Measurements from ENCODE around the gene VWCE.

Gene VWCE

DNA sequence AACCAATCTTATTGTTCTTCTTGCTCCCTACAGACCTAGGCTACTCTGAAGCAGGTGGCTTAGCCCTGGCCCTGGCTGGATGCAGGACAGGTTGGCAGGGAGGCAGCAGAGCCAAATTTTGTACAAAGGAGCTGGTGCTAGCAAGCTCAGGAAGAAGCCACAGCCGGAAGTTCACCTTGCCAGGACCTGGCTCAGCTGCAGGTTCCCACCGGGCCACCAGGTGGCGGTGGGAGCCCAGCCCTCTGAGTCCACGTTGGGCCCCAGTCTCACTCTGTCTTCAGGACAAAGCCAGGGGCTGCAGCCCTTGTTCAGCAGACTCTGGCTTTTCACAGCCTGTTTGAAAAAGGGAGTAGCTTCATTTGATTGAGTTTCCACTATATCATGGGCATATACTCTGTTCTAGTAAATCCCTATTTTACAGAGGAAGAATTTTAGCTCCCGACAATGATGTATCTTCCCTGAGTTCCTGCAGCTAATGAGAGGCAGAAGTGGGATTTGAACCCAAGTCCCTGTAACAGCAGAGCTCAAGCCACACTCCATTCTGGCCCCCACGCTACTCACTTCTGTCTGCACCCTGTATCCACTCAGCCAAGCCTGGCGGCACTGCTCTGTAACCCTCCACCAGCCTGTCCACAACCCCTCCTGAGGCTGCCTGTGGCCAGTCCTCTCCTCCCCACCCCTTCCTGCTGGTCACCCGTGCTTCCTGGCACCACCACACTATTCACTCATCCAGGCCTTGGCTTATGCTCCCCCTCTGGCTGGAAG is 41.2 kb upstream of the VWCE start:
- Histone ChIP-seq H3K9ac (ENCODE audit: low read depth in 1 of 2, low read length in 2 of 2) (peak overlapping the region; percentile 48 to 96), H3K4me3 (ENCODE audit: low read depth in 1 of 2, low read length in 2 of 2) (peak overlapping the region; percentile 57 to 97), H3K27me3 (ENCODE audit: control insufficient read depth in 1 of 2, insufficient read depth in 2 of 2, low read length in 2 of 2) (no peaks in the 10 kb centered on the region), H3K4me1 (ENCODE audit: control insufficient read depth in 1 of 2, insufficient read depth in 2 of 2, low read length in 2 of 2) (peaks cover 35 to 43% of the 10 kb centered on the region in 2 donors), H3K27ac (ENCODE audit: low read depth, low read length) (no peak overlapping the region), H3K9me3 (ENCODE audit: control insufficient read depth in 1 of 2, low read length in 2 of 2) (no peaks in the 10 kb centered on the region), H3K36me3 (ENCODE audit: control insufficient read depth in 1 of 2, insufficient read depth in 2 of 2, low read length in 2 of 2) (peaks cover 19 to 38% of the 10 kb centered on the region in 2 donors)

DNA sequence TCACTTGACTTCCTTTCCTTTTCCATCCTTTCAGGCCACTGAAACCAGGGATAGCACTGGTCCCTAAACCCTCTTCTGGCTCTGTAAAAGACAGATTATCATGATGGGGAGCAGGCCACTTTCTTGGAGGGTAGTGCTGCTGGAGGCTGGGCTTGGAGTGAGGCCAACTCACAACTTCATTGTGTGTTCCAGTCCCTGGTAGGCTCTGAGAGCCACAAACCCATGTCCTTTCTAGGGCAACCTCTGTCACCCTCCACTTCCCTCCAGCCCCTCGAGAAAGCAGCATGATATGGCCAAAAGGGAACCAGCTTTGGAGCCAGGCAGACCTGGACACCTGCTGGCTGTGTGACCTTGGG is 40.2 kb upstream of the VWCE start:
- Histone ChIP-seq H3K4me3 (ENCODE audit: low read depth in 1 of 2, low read length in 2 of 2) (peak overlapping the region; percentile 95 to 97), H3K9me3 (ENCODE audit: control insufficient read depth in 1 of 2, low read length in 2 of 2) (no peaks in the 10 kb centered on the region), H3K36me3 (ENCODE audit: control insufficient read depth in 1 of 2, insufficient read depth in 2 of 2, low read length in 2 of 2) (peaks cover 14 to 30% of the 10 kb centered on the region in 2 donors), H3K27me3 (ENCODE audit: control insufficient read depth in 1 of 2, insufficient read depth in 2 of 2, low read length in 2 of 2) (no peaks in the 10 kb centered on the region), H3K4me1 (ENCODE audit: control insufficient read depth in 1 of 2, insufficient read depth in 2 of 2, low read length in 2 of 2) (peaks cover 41 to 49% of the 10 kb centered on the region in 2 donors), H3K27ac (ENCODE audit: low read depth, low read length) (peak overlapping the region; percentile 23), H3K9ac (ENCODE audit: low read depth in 1 of 2, low read length in 2 of 2) (peak overlapping the region; percentile 58 to 96)

DNA sequence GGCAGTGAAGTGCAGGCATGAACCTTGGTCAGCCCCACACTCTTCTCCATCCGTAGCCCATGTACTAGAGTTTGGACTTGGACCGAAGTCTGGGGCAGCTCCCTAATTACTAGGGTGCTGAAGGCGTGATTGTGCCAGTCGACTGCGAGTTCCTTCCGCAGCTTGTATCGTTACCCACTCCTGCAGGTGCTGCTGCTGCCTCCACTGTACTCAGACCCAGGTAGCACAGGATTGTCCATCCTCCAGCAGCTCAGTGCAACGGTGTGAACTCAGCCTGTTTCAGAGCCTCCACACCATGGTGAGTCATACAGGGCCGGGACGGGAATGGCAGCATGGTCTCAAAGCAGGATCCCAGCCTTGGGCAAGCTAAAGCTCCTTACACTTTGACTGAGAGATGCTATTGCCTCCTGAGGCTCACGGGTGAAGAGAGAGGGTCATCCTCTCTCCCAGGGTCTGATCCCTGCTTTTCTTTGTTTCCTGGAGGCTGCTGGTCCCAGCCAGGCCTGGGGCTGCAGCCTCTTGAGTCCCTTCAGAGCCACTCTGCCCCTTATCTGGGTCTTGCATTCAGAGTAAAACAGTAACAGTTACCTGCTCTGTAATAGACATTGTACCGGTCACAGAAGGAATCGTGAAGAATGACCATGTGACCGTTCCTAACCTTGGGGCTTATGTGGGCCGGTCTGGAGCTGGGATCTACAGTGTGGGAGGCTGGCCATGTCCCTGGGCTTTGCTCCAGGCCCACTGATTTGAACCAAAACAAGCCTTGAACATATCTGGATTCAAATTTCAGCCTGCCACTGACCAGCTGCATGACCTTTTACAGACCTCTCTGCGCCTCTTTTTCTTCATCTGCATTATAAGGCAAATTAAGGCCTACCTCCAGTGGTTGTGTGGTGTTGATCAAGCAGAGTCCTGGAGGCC is 39.6 kb upstream of the VWCE start:
- Histone ChIP-seq H3K4me1 (ENCODE audit: control insufficient read depth in 1 of 2, insufficient read depth in 2 of 2, low read length in 2 of 2) (peaks cover 41 to 49% of the 10 kb centered on the region in 2 donors), H3K27me3 (ENCODE audit: control insufficient read depth in 1 of 2, insufficient read depth in 2 of 2, low read length in 2 of 2) (no peaks in the 10 kb centered on the region), H3K4me3 (ENCODE audit: low read depth in 1 of 2, low read length in 2 of 2) (peak overlapping the region; percentile 95 to 97), H3K36me3 (ENCODE audit: control insufficient read depth in 1 of 2, insufficient read depth in 2 of 2, low read length in 2 of 2) (peaks cover 16 to 34% of the 10 kb centered on the region in 2 donors), H3K27ac (ENCODE audit: low read depth, low read length) (peak overlapping the region; percentile 53), H3K9ac (ENCODE audit: low read depth in 1 of 2, low read length in 2 of 2) (peak overlapping the region; percentile 58 to 96), H3K9me3 (ENCODE audit: control insufficient read depth in 1 of 2, low read length in 2 of 2) (no peaks in the 10 kb centered on the region)

DNA sequence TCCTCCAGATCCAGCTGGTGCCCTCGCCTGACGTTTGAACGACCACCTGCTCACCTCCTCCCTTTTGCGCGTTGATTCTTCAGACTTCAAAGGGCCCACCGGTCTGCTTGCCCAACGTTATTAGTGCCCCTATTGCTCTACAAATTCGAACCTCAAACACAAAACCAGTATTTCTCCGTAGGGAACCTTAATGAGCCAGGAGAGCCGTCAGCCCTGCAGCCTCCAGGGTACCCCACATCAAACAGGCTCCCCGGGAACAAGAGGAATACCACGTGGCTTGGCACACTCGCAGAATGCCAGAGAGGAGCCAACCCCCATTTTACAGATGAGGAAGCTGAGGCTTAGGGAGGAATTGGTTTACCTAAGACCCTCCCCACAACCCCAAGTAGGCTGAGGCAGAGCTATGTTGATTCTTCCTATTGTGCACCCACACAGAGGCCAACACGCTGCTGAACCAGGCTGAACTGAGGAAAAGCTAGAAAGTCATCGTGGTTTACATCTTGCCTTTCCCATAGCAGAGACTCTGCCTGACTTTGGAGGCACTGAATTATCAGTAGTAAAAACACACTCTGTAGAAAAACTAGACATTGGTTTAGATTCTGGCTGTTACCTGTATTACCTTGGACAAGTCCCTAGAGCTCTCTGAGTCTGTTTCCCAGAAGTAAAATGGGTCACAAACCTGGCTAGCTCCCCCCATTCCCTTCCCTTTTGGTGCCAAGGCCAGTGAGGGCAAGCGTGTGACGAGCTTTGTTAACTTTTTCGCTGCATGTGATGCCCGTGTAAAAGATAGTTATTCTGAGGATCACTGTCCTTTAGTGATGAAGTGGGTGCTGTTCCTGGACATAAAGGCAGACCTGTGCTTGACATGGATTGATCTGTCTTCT is 38.7 kb upstream of the VWCE start:
- Histone ChIP-seq H3K4me1 (ENCODE audit: control insufficient read depth in 1 of 2, insufficient read depth in 2 of 2, low read length in 2 of 2) (peaks cover 41 to 49% of the 10 kb centered on the region in 2 donors), H3K9me3 (ENCODE audit: control insufficient read depth in 1 of 2, low read length in 2 of 2) (no peaks in the 10 kb centered on the region), H3K27ac (ENCODE audit: low read depth, low read length) (peak overlapping the region; percentile 83), H3K27me3 (ENCODE audit: control insufficient read depth in 1 of 2, insufficient read depth in 2 of 2, low read length in 2 of 2) (no peaks in the 10 kb centered on the region), H3K9ac (ENCODE audit: low read depth in 1 of 2, low read length in 2 of 2) (peak overlapping the region; percentile 96 to 99), H3K4me3 (ENCODE audit: low read depth in 1 of 2, low read length in 2 of 2) (peak overlapping the region; percentile 95 to 97), H3K36me3 (ENCODE audit: control insufficient read depth in 1 of 2, insufficient read depth in 2 of 2, low read length in 2 of 2) (peaks cover 22 to 35% of the 10 kb centered on the region in 2 donors)

DNA sequence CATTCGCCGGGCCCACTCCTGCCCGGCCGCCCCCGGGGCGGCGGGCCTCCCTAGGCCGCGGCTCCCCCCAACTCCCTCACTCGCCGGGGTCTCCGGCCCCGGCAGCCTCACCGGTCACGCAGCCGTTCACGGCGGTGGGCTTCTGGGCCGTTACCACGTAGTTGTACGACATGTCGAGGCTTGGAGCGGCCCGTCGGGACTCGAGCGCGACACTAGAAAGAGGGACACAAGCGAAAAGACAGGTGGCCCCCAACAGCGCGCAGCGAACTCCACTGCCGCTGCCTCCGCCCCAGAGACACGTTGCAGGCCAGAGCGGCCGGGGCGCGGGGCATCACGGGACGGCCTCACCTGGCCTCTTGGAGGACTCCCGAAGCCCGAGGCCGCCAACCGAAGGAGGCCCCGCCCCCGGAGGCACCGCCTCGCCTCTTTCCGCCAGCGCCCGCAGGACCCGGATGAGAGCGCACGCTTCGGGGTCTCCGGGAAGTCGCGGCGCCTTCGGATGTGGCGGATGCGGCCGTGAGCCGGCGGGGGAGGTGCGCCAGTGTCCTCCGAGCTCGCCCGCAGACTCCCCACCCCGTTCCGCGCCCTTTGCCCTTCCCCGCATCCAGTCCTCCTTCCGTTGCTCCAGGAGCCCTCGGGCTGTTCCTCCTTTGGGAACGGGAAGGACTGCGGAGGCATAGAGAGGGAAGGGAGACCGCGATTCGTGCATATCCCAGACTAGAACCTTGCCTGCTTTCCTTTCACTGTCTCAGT is 37.9 kb upstream of the VWCE start, which contains the start of the genes DDB1 and TKFC:
Gene DDB1 (minus strand): TSS at position 309 of the 753 bp plus-strand sequence. CDS start 137 bp downstream, at position 172.
Gene TKFC (plus strand): TSS at position 432 of the 753 bp plus-strand sequence. CDS start 1,501 bp downstream, outside the sequence.
- H3K4me1 ChIP-seq (ENCODE audit: control insufficient read depth in 1 of 2, insufficient read depth in 2 of 2, low read length in 2 of 2): peaks cover 41 to 49% of the 10 kb centered on the region in 2 donors
- H3K27me3 ChIP-seq (ENCODE audit: control insufficient read depth in 1 of 2, insufficient read depth in 2 of 2, low read length in 2 of 2): no peaks in the 10 kb centered on the region
- H3K9me3 ChIP-seq (ENCODE audit: control insufficient read depth in 1 of 2, low read length in 2 of 2): no peaks in the 10 kb centered on the region
- peak within 1 kb of the TSS; percentile 95 to 97 for H3K4me3 ChIP-seq (ENCODE audit: low read depth in 1 of 2, low read length in 2 of 2)
- peak within 1 kb of the TSS; percentile 96 to 99 for H3K9ac ChIP-seq (ENCODE audit: low read depth in 1 of 2, low read length in 2 of 2)
- peak within 1 kb of the TSS; percentile 83 for H3K27ac ChIP-seq (ENCODE audit: low read depth, low read length)
- peaks cover 18 to 35% of the 10 kb centered on the region in 2 donors for H3K36me3 ChIP-seq (ENCODE audit: control insufficient read depth in 1 of 2, insufficient read depth in 2 of 2, low read length in 2 of 2)

DNA sequence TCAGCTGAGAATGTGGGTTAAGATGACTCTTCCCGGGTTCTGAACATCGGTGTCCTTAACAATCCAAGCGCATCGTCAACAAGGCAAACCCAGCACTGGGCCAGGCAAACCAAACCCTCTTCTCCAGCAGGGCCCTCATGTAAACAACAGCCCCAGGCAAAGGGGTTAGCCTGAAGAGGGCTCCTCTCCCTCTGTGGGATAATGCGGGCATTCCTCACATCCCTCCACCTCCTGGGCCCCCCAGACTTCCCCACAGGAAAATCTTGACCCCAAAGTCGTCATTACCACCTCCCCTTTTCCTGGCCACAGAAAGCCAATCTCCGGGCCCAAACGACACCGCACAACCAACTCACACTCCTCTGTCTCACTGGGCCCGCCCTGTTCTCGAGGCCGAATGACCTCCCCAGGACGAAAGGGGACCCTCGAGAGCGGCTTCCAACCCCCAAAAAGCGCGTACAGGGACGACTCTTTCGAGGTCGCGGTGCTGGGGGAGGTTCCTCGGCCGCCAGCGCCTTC is 37.2 kb upstream of the VWCE start:
- Histone ChIP-seq H3K27ac (ENCODE audit: low read depth, low read length) (peak overlapping the region; percentile 83), H3K9ac (ENCODE audit: low read depth in 1 of 2, low read length in 2 of 2) (peak overlapping the region; percentile 96 to 99), H3K27me3 (ENCODE audit: control insufficient read depth in 1 of 2, insufficient read depth in 2 of 2, low read length in 2 of 2) (no peaks in the 10 kb centered on the region), H3K9me3 (ENCODE audit: control insufficient read depth in 1 of 2, low read length in 2 of 2) (no peaks in the 10 kb centered on the region), H3K4me3 (ENCODE audit: low read depth in 1 of 2, low read length in 2 of 2) (peak overlapping the region; percentile 95 to 97), H3K36me3 (ENCODE audit: control insufficient read depth in 1 of 2, insufficient read depth in 2 of 2, low read length in 2 of 2) (peaks cover 14 to 36% of the 10 kb centered on the region in 2 donors), H3K4me1 (ENCODE audit: control insufficient read depth in 1 of 2, insufficient read depth in 2 of 2, low read length in 2 of 2) (peaks cover 41 to 49% of the 10 kb centered on the region in 2 donors)

DNA sequence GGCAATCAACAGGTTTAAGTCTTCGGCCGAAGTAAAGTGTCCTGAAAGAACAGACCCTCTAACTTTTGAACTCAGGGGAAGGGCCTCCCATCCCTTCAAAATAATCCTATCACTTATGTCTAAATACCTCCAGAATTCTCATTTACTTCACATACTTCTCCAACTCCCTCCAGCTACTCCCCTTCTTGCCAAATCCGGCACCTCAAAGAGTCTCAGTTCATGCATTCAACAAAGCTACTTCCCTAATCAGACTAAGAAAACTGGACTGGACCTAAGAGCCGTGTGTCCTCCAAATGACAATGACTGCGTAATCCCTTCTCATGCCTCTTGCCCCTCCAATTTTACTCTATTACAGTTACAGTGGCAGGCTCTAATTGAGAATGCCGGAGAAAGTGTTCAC is 36.5 kb upstream of the VWCE start:
- Histone ChIP-seq H3K9me3 (ENCODE audit: control insufficient read depth in 1 of 2, low read length in 2 of 2) (no peaks in the 10 kb centered on the region), H3K27ac (ENCODE audit: low read depth, low read length) (no peak overlapping the region), H3K27me3 (ENCODE audit: control insufficient read depth in 1 of 2, insufficient read depth in 2 of 2, low read length in 2 of 2) (no peaks in the 10 kb centered on the region), H3K4me1 (ENCODE audit: control insufficient read depth in 1 of 2, insufficient read depth in 2 of 2, low read length in 2 of 2) (peaks cover 38 to 43% of the 10 kb centered on the region in 2 donors), H3K36me3 (ENCODE audit: control insufficient read depth in 1 of 2, insufficient read depth in 2 of 2, low read length in 2 of 2) (peaks cover 17 to 36% of the 10 kb centered on the region in 2 donors), H3K4me3 (ENCODE audit: low read depth in 1 of 2, low read length in 2 of 2) (peak overlapping the region; percentile 95 to 97), H3K9ac (ENCODE audit: low read depth in 1 of 2, low read length in 2 of 2) (peak overlapping the region; percentile 96 to 99)

DNA sequence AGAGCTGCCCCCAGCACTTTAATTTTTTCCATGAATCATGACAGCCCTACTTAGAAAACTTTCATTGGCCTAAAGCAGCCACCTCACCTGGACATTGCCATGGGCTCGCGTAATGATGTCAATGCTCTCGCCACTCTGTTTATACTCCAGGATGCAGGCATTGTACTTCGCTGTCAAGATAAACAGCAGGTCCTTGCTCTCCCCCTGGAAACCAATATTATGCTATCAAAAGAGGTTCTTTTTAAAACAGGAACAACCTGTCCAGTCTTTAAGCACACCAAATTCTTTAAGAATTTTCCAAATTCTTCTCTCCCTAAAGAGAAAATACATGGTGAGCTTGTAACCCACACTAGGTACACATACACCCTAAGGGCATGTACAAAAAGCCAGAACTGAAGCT is 34.8 kb upstream of the VWCE start:
- peaks cover 32 to 50% of the 10 kb centered on the region in 2 donors for H3K36me3 ChIP-seq (ENCODE audit: control insufficient read depth in 1 of 2, insufficient read depth in 2 of 2, low read length in 2 of 2)
- H3K9ac ChIP-seq (ENCODE audit: low read depth in 1 of 2, low read length in 2 of 2): no peak overlapping the region

DNA sequence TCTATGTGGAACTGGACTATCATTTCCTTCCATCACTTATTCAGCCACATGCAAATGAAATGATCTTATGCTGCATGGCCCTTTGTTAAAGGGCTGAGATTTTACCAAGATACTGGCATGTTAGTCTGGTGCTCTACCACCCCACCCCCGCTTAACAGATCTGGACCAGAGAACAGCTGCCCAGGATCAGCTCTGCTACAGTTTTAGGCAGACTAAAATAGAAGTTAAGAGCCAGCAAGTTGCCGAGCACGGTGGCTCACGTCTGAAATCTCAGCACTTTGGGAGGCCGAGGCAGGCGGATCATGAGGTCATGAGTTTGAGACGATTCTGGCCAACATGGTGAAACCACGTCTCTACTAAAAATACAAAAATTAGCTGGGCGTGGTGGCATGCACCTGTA is 33.2 kb upstream of the VWCE start:
- no peak overlapping the region for H3K9ac ChIP-seq (ENCODE audit: low read depth in 1 of 2, low read length in 2 of 2)
- H3K4me3 ChIP-seq (ENCODE audit: low read depth in 1 of 2, low read length in 2 of 2): no peak overlapping the region
- H3K9me3 ChIP-seq (ENCODE audit: control insufficient read depth in 1 of 2, low read length in 2 of 2): no peaks in the 10 kb centered on the region
- peaks cover 15 to 19% of the 10 kb centered on the region in 2 donors for H3K4me1 ChIP-seq (ENCODE audit: control insufficient read depth in 1 of 2, insufficient read depth in 2 of 2, low read length in 2 of 2)
- H3K27me3 ChIP-seq (ENCODE audit: control insufficient read depth in 1 of 2, insufficient read depth in 2 of 2, low read length in 2 of 2): no peaks in the 10 kb centered on the region
- peaks cover 43 to 61% of the 10 kb centered on the region in 2 donors for H3K36me3 ChIP-seq (ENCODE audit: control insufficient read depth in 1 of 2, insufficient read depth in 2 of 2, low read length in 2 of 2)
- no peak overlapping the region for H3K27ac ChIP-seq (ENCODE audit: low read depth, low read length)

More for the DNA sequence above, 34.8 kb upstream of the VWCE start:
- Histone ChIP-seq H3K27me3 (ENCODE audit: control insufficient read depth in 1 of 2, insufficient read depth in 2 of 2, low read length in 2 of 2) (no peaks in the 10 kb centered on the region), H3K4me1 (ENCODE audit: control insufficient read depth in 1 of 2, insufficient read depth in 2 of 2, low read length in 2 of 2) (peaks cover 28 to 31% of the 10 kb centered on the region in 2 donors), H3K27ac (ENCODE audit: low read depth, low read length) (no peak overlapping the region), H3K9me3 (ENCODE audit: control insufficient read depth in 1 of 2, low read length in 2 of 2) (no peaks in the 10 kb centered on the region), H3K4me3 (ENCODE audit: low read depth in 1 of 2, low read length in 2 of 2) (no peak overlapping the region)
